GM19193 (cell line): ENCODE measurements around the gene CFAP221.

ENCODE experiments used
- POLR2A ChIP-seq: IDR thresholded peaks from 4 replicates; pipeline ENCODE4 v1.6.1; 2011; ENCODE audit not compliant: insufficient read depth, insufficient read length; ENCODE audit errors: extremely low read depth

CFAP221 gene

GRCh38 chr2:119599384-119599783 is 55.1 kb downstream of the CFAP221 start:
- no peak for TF ChIP-seq POLR2A

DNA sequence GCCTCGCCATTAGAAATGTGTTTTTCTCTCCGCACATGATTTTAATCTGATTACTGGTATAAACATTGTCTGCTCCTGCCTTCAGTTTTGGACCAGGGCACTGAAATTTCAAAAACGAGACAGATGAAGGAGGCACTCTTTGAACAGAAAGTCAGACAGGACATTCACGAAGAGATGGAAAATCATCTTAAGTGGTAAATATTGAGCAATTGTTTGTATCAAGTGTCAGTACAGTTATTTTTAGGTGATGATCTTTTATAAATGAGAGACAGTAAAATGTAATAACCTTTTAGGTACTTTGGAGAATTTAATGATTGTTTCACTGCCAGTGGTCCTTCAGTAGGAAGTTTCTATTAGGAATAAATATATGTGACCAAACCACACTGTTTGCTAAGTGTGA is 60.8 kb downstream of the CFAP221 start:
- no peak for TF ChIP-seq POLR2A

DNA sequence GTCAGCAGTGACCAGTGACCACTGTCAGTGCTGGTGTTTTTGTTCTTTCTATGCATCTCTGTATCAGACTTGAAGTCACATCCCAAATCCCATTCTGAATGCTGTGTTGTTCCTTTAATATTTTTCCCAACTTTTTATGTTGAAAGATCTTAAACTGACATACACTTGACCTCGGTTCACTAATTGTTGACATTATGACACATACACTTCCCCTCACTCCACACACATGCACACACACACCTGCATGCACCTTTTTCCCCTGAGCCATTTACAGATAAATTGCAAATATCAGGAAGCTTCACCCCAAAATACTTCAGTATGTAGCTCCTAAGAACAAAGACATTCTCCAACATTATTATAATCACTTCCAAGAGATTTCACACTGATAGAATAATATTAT is 62.4 kb downstream of the CFAP221 start:
- TF ChIP-seq POLR2A, result no peak

GRCh38 chr2:119608553-119608952 is 64.3 kb downstream of the CFAP221 start:
- no peak for TF ChIP-seq POLR2A

GRCh38 chr2:119609337-119609736 is 65.1 kb downstream of the CFAP221 start:
- no peak for TF ChIP-seq POLR2A

DNA sequence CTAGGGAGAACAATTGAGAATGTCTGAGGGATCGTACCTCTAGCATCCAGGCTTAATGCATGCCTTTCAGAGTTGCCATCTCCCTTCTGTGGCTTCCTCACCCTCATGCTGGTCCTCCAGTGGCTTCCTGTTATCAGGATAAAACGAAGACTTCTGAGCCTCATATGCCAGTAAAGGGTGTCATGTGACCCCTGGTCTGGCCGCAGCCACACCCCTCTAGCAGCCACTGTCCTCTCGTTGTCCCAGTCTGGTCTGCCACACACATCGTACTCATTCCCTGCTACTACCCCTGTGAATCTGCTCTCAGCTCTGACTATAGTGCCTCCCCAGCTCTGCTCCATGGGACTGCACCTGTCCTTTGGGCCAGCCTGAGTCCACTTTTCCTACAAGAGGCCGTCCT is 72.2 kb downstream of the CFAP221 start:
- TF ChIP-seq POLR2A, result no peak

GRCh38 chr2:119617455-119617854 is 73.2 kb downstream of the CFAP221 start:
- TF ChIP-seq POLR2A, result no peak

GRCh38 chr2:119625226-119625625 is 81.0 kb downstream of the CFAP221 start:
- TF ChIP-seq POLR2A, result no peak

- no peak for TF ChIP-seq POLR2A
Observed at GRCh38 chr2:119629323-119629825, 85.1 kb downstream of the CFAP221 start.

GRCh38 chr2:119630121-119630520 is 85.9 kb downstream of the CFAP221 start:
- no peak for TF ChIP-seq POLR2A

GRCh38 chr2:119637371-119637770 is 93.1 kb downstream of the CFAP221 start:
- TF ChIP-seq POLR2A, result no peak

GRCh38 chr2:119638246-119638645 is 94.0 kb downstream of the CFAP221 start:
- no peak for TF ChIP-seq POLR2A

DNA sequence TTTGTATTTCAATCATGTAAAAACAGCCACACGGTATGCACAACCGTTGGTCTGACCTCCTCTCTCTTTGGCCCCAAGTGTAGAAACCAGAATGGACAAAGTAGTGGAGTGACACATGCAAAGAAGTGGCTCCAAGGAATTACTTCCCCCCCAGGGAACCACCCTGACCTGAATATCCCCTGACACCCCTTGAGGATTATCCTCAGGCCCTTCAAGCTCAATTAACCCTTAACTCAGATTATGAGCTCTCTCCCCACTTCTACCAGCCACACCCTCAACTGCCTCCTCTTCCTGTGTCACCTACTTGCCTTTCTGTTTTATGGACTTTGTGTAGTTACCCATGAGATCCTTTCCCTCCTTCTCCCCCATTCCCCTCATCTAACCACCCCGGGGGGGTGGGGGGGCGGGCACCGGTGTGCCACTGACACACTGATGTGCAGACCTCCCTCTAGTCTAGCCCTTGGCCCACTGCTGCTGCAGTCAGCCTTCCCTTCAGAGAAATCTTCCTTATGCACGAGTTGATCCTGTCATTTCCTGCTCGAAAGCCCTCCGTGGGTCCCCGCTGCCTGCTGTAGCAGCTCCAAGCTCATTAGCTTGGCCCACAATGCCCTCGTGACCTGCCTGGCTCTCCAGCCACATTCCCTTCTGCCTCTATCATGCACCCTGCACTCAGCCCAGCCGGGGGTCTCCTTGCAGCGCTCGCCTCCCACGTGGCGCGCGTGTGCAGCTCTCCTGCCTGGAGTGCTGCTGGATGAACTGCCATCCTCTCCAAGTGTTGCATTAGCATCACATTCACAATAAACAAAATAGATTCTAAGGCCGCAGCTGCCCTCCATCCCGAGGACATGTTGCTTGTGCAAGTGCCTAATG is 94.7 kb downstream of the CFAP221 start:
- TF ChIP-seq POLR2A, result no peak

GRCh38 chr2:119641562-119642258 is 97.5 kb downstream of the CFAP221 start:
- no peak for TF ChIP-seq POLR2A

DNA sequence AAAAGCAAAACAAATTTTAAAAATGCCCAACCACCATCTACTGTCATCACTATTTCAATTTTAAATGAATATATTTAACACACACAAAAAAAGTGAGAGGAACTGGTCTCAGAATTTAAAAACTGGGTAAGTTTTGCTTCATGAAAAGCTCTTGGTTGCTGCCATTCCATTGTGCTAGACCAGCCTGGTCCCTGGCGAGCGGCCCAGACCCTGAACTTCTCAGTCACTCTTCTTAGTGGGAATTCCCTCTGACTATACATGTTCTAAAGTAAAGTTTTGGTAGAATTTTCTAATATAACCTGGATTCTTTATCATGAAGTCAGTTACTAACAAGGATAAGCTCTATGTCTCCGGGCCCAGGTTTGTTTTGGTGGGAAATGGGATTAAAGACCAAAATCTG is 99.9 kb downstream of the CFAP221 start:
- TF ChIP-seq POLR2A, result no peak

DNA sequence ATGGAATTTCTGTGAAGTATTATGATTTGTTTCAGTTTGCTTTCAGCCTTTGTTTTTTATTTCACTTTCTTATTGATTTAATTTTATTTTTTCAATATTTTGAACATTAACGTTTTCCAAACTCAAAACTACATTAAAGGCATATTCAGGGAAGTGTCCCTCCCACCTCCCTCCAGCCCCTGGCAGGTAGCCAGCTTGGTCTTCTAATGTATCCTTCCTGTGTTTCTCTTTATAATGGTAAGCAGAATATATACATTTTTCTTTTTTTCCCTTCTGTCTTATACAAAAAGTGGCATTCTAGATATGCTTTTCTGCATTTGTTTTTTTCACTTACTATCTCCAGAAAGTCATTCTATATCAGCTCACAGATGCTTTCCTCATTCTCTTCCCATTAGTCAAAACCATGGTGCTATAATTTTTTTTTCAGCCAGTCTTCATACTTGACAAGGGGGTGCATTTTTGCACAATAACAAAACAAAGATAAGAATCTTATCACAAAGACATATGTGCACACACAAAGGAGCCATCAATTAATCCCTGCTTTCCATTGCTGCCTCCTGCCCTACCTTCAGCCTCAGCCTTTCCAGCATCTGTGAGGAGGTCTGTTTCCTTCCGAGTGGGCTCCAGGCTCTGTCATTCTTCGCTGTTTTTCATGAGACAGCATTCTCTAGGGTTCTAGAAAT is 101.1 kb downstream of the CFAP221 start:
- no peak for TF ChIP-seq POLR2A

- TF ChIP-seq POLR2A, result no peak
Observed at GRCh38 chr2:119646149-119646548, 101.9 kb downstream of the CFAP221 start.
